ENCODE measurements around the gene RRAD.

DNA sequence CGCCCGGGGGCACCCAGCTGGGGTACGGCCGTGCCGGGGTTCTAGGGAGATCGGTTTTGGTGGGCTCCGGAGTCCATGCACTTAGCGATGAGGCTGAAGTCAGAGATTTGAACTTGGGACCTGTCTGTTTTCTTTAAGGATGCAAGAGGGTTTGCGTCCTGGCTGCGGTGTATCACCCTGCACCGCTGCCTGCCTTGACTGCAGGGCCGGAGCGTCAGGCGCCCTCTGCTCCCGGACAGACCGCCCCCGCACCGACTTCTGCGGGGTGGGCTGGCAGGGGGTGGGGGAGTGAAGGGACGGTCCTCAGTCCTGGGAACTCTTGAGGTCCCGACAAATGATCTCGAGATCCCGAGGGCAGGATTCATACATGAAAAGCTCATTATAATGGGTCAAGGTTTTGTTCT is 44.3 kb downstream of the RRAD start:
- TF ChIP-seq IKZF3 (tag by site-specific recombination; IDR thresholded peaks at IDR 0.05): no peak
- TF ChIP-seq, protein P1, sequence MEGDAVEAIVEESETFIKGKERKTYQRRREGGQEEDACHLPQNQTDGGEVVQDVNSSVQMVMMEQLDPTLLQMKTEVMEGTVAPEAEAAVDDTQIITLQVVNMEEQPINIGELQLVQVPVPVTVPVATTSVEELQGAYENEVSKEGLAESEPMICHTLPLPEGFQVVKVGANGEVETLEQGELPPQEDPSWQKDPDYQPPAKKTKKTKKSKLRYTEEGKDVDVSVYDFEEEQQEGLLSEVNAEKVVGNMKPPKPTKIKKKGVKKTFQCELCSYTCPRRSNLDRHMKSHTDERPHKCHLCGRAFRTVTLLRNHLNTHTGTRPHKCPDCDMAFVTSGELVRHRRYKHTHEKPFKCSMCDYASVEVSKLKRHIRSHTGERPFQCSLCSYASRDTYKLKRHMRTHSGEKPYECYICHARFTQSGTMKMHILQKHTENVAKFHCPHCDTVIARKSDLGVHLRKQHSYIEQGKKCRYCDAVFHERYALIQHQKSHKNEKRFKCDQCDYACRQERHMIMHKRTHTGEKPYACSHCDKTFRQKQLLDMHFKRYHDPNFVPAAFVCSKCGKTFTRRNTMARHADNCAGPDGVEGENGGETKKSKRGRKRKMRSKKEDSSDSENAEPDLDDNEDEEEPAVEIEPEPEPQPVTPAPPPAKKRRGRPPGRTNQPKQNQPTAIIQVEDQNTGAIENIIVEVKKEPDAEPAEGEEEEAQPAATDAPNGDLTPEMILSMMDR (tag by site-specific recombination; IDR thresholded peaks at IDR 0.05): no peak
- no peak for TF ChIP-seq ZNF416 (tag by site-specific recombination; IDR thresholded peaks at IDR 0.05)
- TF ChIP-seq, protein P2, sequence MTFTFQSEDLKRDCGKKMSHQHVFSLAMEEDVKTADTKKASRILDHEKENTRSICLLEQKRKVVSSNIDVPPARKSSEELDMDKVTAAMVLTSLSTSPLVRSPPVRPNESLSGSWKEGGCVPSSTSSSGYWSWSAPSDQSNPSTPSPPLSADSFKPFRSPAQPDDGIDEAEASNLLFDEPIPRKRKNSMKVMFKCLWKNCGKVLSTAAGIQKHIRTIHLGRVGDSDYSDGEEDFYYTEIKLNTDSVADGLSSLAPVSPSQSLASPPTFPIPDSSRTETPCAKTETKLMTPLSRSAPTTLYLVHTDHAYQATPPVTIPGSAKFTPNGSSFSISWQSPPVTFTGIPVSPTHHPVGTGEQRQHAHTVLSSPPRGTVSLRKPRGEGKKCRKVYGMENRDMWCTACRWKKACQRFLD (tag by site-specific recombination; IDR thresholded peaks at IDR 0.05): no peak
- TF ChIP-seq HOXA7 (CRISPR knock-in tag; IDR thresholded peaks at IDR 0.05; ENCODE audit: borderline replicate concordance): no peak
- TF ChIP-seq ZNF404 (tag by site-specific recombination; IDR thresholded peaks at IDR 0.05): no peak
- TF ChIP-seq, protein P3, sequence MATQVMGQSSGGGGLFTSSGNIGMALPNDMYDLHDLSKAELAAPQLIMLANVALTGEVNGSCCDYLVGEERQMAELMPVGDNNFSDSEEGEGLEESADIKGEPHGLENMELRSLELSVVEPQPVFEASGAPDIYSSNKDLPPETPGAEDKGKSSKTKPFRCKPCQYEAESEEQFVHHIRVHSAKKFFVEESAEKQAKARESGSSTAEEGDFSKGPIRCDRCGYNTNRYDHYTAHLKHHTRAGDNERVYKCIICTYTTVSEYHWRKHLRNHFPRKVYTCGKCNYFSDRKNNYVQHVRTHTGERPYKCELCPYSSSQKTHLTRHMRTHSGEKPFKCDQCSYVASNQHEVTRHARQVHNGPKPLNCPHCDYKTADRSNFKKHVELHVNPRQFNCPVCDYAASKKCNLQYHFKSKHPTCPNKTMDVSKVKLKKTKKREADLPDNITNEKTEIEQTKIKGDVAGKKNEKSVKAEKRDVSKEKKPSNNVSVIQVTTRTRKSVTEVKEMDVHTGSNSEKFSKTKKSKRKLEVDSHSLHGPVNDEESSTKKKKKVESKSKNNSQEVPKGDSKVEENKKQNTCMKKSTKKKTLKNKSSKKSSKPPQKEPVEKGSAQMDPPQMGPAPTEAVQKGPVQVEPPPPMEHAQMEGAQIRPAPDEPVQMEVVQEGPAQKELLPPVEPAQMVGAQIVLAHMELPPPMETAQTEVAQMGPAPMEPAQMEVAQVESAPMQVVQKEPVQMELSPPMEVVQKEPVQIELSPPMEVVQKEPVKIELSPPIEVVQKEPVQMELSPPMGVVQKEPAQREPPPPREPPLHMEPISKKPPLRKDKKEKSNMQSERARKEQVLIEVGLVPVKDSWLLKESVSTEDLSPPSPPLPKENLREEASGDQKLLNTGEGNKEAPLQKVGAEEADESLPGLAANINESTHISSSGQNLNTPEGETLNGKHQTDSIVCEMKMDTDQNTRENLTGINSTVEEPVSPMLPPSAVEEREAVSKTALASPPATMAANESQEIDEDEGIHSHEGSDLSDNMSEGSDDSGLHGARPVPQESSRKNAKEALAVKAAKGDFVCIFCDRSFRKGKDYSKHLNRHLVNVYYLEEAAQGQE (tag by site-specific recombination; IDR thresholded peaks at IDR 0.05): no peak
- no peak for TF ChIP-seq ZNF274 (IDR thresholded peaks at IDR 0.05; ENCODE audit: low read length)
- TF ChIP-seq ZNF274 (tag by site-specific recombination; IDR thresholded peaks at IDR 0.05; ENCODE audit: borderline replicate concordance): no peak
- TF ChIP-seq YY1 (tag by site-specific recombination; IDR thresholded peaks at IDR 0.05): no peak
- no peak for TF ChIP-seq SCRT2 (tag by site-specific recombination; IDR thresholded peaks at IDR 0.05)
- no peak for TF ChIP-seq ZNF473 (tag by site-specific recombination; IDR thresholded peaks at IDR 0.05)
- TF ChIP-seq, protein P4, sequence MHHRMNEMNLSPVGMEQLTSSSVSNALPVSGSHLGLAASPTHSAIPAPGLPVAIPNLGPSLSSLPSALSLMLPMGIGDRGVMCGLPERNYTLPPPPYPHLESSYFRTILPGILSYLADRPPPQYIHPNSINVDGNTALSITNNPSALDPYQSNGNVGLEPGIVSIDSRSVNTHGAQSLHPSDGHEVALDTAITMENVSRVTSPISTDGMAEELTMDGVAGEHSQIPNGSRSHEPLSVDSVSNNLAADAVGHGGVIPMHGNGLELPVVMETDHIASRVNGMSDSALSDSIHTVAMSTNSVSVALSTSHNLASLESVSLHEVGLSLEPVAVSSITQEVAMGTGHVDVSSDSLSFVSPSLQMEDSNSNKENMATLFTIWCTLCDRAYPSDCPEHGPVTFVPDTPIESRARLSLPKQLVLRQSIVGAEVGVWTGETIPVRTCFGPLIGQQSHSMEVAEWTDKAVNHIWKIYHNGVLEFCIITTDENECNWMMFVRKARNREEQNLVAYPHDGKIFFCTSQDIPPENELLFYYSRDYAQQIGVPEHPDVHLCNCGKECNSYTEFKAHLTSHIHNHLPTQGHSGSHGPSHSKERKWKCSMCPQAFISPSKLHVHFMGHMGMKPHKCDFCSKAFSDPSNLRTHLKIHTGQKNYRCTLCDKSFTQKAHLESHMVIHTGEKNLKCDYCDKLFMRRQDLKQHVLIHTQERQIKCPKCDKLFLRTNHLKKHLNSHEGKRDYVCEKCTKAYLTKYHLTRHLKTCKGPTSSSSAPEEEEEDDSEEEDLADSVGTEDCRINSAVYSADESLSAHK (tag by site-specific recombination; IDR thresholded peaks at IDR 0.05): no peak
- no peak for TF ChIP-seq SETDB1 (IDR thresholded peaks at IDR 0.05; ENCODE audit: insufficient read length, low read length)
- TF ChIP-seq, protein P5, sequence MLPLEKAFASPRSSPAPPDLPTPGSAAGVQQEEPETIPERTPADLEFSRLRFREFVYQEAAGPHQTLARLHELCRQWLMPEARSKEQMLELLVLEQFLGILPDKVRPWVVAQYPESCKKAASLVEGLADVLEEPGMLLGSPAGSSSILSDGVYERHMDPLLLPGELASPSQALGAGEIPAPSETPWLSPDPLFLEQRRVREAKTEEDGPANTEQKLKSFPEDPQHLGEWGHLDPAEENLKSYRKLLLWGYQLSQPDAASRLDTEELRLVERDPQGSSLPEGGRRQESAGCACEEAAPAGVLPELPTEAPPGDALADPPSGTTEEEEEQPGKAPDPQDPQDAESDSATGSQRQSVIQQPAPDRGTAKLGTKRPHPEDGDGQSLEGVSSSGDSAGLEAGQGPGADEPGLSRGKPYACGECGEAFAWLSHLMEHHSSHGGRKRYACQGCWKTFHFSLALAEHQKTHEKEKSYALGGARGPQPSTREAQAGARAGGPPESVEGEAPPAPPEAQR (tag by site-specific recombination; IDR thresholded peaks at IDR 0.05): no peak

All from HEK293 (cell line).